ENCODE results near the gene UST. TPM values are rescaled to one million over a fixed set of nuclear protein-coding genes. Genes with fewer than 3 reads are reported as not detected.

The UST gene
- polyA plus RNA-seq, 1 donor (not counting 4 experiments of a cell fraction or from before 2014, with no cell fraction given) = 6.1 TPM

GRCh38 chr6:148720406-148720805 lies 26.4 kb upstream of the UST start:
- Histone ChIP-seq H3K27me3 (ENCODE audit: control insufficient read depth, extremely low read depth, insufficient read depth, low read length) (no peaks in the 10 kb centered on the region), H3K4me2 (ENCODE audit: control insufficient read depth, extremely low read depth, insufficient read depth, low read depth, low read length) (no peak overlapping the region), H3K36me3 (ENCODE audit: control insufficient read depth in 2 of 2, extremely low read depth in 1 of 2, insufficient read depth in 2 of 2, low read length in 2 of 2) (no peaks in the 10 kb centered on the region), H3K9me1 (ENCODE audit: control insufficient read depth, extremely low read depth, insufficient read depth, low read length) (no peaks in the 10 kb centered on the region), H3K9me3 (ENCODE audit: control insufficient read depth, low read depth, low read length) (no peaks in the 10 kb centered on the region), H2AFZ (ENCODE audit: control insufficient read depth, low read length) (no peak overlapping the region), H3K27ac (ENCODE audit: control insufficient read depth, insufficient read depth, low read length) (no peak overlapping the region), H3K4me3 (ENCODE audit: control insufficient read depth in 2 of 3, extremely low read depth in 1 of 3, insufficient read depth in 2 of 3, low read depth in 1 of 3, low read length in 3 of 3) (no peak overlapping the region), H3K79me2 (ENCODE audit: control insufficient read depth, insufficient read depth, low read length) (no peaks in the 10 kb centered on the region), H3K9ac (ENCODE audit: control insufficient read depth, extremely low read depth, insufficient read depth, low read length) (no peak overlapping the region), H4K20me1 (ENCODE audit: control insufficient read depth, extremely low read depth, insufficient read depth, low read length) (no peaks in the 10 kb centered on the region), H3K4me1 (ENCODE audit: control insufficient read depth, extremely low read depth, insufficient read depth, low read length) (no peaks in the 10 kb centered on the region)
- no peak for FAIRE-seq
- no peak for DNase-seq (ENCODE audit: low read depth, low spot score)
- dilution Hi-C loops (cut with MboI; ENCODE audit: extremely low pct_ligation_motif_present, low sequenced_read_pairs) = no loop called here
- TF ChIP-seq EZH2 (IDR thresholded peaks at IDR 0.05; ENCODE audit: low read length) = no peak
- no peak for TF ChIP-seq CTCF (optimal IDR thresholded peaks at IDR 0.05 in 1 of 3, IDR thresholded peaks at IDR 0.05 in 1 of 3, conservative IDR thresholded peaks at IDR 0.05 in 1 of 3; ENCODE audit: extremely low read depth in 1 of 3, insufficient read depth in 2 of 3, low read length in 3 of 3)

GRCh38 chr6:148720897-148721296 lies 25.9 kb upstream of the UST start:
- DNase-seq (ENCODE audit: low read depth, low spot score) (no peak), FAIRE-seq (no peak)
- Histone ChIP-seq H3K9me3 (ENCODE audit: control insufficient read depth, low read depth, low read length) (no peaks in the 10 kb centered on the region), H3K27me3 (ENCODE audit: control insufficient read depth, extremely low read depth, insufficient read depth, low read length) (no peaks in the 10 kb centered on the region), H3K36me3 (ENCODE audit: control insufficient read depth in 2 of 2, extremely low read depth in 1 of 2, insufficient read depth in 2 of 2, low read length in 2 of 2) (no peaks in the 10 kb centered on the region), H3K9me1 (ENCODE audit: control insufficient read depth, extremely low read depth, insufficient read depth, low read length) (no peaks in the 10 kb centered on the region), H3K4me1 (ENCODE audit: control insufficient read depth, extremely low read depth, insufficient read depth, low read length) (no peaks in the 10 kb centered on the region), H3K79me2 (ENCODE audit: control insufficient read depth, insufficient read depth, low read length) (no peaks in the 10 kb centered on the region), H3K4me2 (ENCODE audit: control insufficient read depth, extremely low read depth, insufficient read depth, low read depth, low read length) (no peak overlapping the region), H4K20me1 (ENCODE audit: control insufficient read depth, extremely low read depth, insufficient read depth, low read length) (no peaks in the 10 kb centered on the region), H3K27ac (ENCODE audit: control insufficient read depth, insufficient read depth, low read length) (no peak overlapping the region), H3K9ac (ENCODE audit: control insufficient read depth, extremely low read depth, insufficient read depth, low read length) (no peak overlapping the region), H3K4me3 (ENCODE audit: control insufficient read depth in 2 of 3, extremely low read depth in 1 of 3, insufficient read depth in 2 of 3, low read depth in 1 of 3, low read length in 3 of 3) (no peak overlapping the region), H2AFZ (ENCODE audit: control insufficient read depth, low read length) (no peak overlapping the region)
- TF ChIP-seq EZH2 (IDR thresholded peaks at IDR 0.05; ENCODE audit: low read length) (no peak), CTCF (optimal IDR thresholded peaks at IDR 0.05 in 1 of 3, IDR thresholded peaks at IDR 0.05 in 1 of 3, conservative IDR thresholded peaks at IDR 0.05 in 1 of 3; ENCODE audit: extremely low read depth in 1 of 3, insufficient read depth in 2 of 3, low read length in 3 of 3) (no peak)
- dilution Hi-C loops (cut with MboI; ENCODE audit: extremely low pct_ligation_motif_present, low sequenced_read_pairs) = no loop called here
